ENCODE measurements around the gene ATP8A1. TPM values are rescaled to one million over a fixed set of nuclear protein-coding genes. Genes with fewer than 3 reads are reported as not detected.

ATP8A1 gene
- total and polyA plus RNA-seq, 2 of the 8 experiments (the other 6 are each of a cell fraction or from before 2014, with no cell fraction given): 3.7 to 14.9 TPM

DNA sequence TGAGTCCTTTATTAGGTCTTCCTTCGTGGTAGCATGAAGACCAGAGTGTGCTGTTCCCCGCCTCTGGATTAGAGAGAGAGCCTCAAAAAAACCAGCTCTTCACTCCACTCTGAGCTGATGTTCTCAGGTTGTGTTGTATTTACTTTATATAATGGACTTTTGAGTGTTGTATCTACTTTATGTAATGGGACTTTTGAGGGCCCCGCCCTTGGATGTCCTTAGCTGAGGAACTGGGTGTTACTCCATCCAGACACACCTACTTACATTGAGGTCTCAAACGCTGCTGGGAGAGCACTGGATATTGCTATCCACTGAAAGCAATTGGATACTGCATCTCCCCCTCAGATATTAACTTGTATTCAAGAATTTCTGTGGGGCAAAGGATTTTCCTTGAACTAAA, 28.2 kb downstream of the ATP8A1 start (continued):
- TF ChIP-seq, protein P1, sequence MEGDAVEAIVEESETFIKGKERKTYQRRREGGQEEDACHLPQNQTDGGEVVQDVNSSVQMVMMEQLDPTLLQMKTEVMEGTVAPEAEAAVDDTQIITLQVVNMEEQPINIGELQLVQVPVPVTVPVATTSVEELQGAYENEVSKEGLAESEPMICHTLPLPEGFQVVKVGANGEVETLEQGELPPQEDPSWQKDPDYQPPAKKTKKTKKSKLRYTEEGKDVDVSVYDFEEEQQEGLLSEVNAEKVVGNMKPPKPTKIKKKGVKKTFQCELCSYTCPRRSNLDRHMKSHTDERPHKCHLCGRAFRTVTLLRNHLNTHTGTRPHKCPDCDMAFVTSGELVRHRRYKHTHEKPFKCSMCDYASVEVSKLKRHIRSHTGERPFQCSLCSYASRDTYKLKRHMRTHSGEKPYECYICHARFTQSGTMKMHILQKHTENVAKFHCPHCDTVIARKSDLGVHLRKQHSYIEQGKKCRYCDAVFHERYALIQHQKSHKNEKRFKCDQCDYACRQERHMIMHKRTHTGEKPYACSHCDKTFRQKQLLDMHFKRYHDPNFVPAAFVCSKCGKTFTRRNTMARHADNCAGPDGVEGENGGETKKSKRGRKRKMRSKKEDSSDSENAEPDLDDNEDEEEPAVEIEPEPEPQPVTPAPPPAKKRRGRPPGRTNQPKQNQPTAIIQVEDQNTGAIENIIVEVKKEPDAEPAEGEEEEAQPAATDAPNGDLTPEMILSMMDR (IDR thresholded peaks at IDR 0.05; ENCODE audit: control extremely low read depth in 1 of 3, insufficient read depth in 1 of 3, low read depth in 1 of 3, low read length in 3 of 3): no peak
- TF ChIP-seq, protein P2, sequence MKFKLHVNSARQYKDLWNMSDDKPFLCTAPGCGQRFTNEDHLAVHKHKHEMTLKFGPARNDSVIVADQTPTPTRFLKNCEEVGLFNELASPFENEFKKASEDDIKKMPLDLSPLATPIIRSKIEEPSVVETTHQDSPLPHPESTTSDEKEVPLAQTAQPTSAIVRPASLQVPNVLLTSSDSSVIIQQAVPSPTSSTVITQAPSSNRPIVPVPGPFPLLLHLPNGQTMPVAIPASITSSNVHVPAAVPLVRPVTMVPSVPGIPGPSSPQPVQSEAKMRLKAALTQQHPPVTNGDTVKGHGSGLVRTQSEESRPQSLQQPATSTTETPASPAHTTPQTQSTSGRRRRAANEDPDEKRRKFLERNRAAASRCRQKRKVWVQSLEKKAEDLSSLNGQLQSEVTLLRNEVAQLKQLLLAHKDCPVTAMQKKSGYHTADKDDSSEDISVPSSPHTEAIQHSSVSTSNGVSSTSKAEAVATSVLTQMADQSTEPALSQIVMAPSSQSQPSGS (IDR thresholded peaks at IDR 0.05; ENCODE audit: low read length): no peak
